GM18858 (cell line): ENCODE measurements around the gene ZBTB9.
"Not testable (repeated sequence)": the region's sequence is repeated elsewhere in the genome, so short reads cannot be mapped to it uniquely, and the experiment has no call there.

Experiments used
- ATAC-seq: cut with Tn5 transposase; IDR thresholded peaks from one replicate; pipeline ENCODE4 v1.9.1; 2021; ENCODE audit not compliant: unreplicated experiment

Gene ZBTB9

DNA sequence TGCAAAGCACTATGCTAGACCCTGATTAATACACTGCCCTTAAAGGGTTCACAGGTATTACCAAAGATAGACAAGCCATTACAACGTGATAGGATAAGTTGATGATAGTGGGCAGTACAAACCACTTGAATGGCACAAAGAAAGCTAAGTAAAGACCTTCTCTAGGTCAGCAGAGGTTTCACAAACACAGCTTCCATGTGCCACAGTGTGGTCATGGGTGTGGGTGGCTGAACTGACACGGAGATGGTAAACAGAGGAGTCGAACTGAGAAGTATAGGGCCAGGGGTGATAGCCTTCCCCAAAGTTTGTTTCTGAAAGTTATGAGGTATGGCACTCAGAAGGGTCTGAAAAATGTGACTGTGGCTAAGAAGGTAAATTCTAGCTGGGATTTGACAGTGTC is 4.3 kb downstream of the ZBTB9 start:
- ATAC-seq: no peak

DNA sequence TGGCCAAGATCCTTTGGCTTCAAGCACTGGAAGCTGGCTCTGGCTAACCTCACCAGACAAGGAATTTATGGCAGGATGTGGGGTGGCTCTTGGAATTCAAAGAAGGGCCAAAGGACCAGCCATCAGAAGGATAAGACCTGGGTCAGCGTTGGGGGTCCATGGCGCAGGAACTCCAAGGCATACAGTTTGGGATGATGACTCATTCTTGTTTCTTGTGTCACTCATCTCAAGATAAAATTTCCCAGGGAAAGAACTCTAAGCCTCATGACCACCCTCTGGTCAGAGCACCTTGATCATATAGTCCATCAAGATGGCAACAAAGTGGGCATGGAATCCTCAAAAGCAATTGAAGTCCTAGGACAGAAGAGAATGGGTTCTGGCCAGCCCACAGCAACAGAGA is 4.8 kb downstream of the ZBTB9 start:
- no peak for ATAC-seq

DNA sequence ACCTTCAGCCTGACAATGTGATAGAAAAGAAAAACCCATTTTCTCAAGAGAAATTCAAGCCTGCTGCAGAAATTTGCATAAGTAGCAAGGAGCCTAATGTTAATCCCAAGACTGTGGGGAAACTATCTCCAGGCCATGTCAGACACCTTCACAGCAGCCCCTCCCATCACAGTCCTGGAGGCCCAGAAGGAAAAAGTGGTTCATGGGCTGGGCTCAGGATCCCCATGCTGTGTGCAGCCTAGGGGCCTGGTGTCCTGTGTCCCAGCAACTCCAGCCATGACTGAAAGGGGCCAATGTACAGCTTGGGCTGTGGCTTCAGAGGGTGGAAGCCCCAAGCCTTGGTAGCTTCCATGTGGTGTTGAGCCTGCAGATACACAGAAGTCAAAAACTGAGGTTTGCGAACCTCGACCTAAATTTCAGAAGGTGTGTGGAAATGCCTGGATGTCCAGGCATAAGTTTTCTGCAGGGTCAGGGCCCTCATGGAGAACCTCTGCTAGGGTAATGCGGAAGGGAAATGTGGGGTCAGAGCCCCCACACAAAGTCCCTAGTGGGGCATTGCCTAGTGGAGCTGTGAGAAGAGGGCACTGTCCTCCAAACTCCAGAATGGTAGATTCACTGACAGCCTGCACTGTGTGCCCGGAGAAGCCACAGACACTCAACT is 11.8 kb downstream of the ZBTB9 start:
- ATAC-seq: no peak

DNA sequence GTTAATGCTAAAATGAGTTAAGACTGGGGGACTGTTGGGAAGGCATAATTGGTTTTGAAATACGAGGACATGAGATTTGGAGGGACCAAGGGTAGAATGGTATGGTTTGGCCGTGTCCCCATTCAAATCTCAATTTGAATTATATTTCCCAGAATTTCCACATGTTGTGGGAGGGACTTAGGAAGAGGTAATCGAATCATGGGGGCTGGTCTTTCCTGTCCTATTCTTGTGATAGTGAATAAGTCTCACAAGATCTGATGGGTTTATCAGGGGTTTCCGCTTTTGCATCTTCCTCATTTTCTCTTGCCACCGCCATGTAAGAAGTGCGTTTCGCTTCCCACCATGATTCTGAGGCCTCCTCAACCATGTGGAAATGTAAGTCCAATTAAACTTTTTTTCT is 12.7 kb downstream of the ZBTB9 start:
- no peak for ATAC-seq

DNA sequence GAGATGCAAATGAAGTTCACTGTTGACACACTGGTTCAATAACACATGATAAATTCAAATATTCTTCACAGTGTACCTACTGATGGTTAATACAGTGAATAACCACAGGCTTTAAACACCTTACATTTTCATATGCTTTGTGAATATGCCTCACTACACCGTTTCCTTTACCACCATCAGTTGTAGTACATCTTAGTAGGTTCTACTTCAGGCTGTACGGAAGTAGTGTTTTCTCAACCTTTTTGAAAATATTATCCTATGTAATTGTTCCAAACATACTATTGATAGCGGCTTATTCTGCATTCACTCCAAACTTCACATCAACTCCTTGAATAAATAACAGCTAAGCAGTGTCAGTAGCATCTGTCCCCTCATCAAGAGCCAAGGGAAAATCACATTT is 15.3 kb downstream of the ZBTB9 start:
- no peak for ATAC-seq

DNA sequence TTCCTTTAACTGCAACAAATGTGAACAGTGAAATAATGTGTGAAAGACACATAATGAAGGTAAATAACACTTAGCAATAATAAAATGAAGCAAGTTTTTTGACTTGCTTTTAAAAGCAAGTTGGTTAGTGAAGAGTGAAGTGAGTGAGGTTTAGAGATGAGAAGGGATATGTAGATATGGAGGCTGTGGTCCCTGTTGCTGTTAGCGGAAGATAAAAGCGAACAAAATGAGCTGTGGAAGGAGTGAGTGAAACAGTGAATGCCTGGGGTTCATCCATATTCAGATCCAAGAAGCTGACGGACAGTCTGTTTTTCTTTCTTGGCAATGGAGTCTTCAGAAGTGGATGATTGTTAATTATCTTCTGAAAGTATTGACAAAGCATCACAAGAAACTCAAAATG is 23.5 kb downstream of the ZBTB9 start:
- ATAC-seq: no peak

DNA sequence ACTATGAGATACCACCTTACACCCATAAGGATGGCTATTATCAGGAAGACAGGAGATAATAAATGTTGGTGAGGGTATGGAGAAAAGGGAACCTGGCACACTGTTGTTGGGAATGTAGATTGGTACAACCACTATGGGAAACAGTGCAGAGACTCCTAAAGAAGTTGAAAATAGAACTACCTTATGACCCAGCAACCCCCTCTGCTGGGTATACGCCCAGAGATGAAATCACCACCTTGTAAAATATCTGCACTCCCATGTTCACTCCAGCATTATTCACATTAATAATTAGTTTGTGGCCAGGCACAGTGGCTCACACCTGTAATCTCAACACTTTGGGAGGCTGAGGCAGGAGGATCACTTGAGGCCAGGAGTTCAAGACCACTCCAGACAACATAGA is 26.8 kb downstream of the ZBTB9 start:
- no peak for ATAC-seq

DNA sequence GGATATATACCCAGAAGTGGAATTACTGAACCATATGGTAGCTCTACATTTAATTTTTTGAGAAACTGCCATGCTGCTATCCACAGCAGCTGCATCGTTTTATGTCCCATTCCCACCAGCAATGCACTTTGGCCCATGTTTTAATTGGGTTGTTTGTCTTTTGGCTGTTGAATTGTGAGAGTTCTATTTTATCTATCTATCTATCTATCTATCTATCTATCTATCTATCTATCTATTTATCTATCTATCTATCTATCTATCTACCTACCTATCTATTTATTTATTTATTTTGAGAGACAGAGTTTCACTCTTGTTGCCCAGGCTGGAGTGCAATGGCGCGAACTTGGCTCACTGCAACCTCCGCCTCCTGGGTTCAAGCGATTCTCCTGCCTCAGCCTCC is 28.2 kb downstream of the ZBTB9 start:
- not testable (repeated sequence) for ATAC-seq

DNA sequence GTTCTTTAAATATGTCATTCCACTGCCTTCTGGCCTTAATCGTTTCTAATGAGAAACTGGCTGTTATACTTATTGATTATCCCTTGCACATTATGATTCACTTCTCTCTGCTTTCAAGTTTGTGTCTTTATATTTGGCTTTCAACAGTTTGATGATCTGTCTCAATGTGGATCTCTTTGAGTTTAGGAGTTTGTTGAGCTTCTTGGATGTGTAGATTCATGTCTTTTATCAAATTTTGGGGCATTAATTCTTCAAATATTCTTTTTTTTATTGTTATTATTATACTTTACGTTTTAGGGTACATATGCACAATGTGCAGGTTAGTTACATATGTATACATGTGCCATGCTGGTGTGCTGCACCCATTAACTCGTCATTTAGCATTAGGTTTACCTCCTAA is 29.3 kb downstream of the ZBTB9 start:
- no peak for ATAC-seq

DNA sequence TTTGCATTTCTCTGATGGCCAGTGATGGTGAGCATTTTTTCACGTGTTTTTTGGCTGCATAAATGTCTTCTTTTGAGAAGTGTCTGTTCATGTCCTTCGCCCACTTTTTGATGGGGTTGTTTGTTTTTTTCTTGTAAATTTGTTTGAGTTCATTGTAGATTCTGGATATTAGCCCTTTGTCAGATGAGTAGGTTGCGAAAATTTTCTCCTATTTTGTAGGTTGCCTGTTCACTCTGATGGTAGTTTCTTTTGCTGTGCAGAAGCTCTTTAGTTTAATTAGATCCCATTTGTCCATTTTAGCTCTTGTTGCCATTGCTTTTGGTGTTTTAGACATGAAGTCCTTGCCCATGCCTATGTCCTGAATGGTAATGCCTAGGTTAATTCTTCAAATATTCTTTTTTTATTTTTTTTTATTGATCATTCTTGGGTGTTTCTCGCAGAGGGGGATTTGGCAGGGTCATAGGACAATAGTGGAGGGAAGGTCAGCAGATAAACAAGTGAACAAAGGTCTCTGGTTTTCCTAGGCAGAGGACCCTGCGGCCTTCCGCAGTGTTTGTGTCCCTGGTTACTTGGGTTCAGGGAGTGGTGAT is 30.4 kb downstream of the ZBTB9 start:
- ATAC-seq: not testable (repeated sequence)

DNA sequence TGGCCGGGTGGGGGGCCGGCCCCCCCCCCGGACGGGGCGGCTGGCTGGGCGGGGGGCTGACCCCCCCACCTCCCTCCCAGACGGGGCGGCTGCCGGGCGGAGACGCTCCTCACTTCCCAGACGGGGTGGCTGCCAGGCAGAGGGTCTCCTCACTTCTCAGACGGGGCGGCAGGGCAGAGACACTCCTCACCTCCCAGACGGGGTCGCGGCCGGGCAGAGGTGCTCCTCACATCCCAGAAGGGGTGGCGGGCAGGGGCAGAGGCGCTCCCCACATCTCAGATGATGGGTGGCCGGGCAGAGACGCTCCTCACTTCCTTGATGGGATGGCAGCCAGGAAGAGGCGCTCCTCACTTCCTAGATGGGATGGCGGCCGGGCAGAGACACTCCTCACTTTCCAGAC is 31.3 kb downstream of the ZBTB9 start:
- ATAC-seq: not testable (repeated sequence)

DNA sequence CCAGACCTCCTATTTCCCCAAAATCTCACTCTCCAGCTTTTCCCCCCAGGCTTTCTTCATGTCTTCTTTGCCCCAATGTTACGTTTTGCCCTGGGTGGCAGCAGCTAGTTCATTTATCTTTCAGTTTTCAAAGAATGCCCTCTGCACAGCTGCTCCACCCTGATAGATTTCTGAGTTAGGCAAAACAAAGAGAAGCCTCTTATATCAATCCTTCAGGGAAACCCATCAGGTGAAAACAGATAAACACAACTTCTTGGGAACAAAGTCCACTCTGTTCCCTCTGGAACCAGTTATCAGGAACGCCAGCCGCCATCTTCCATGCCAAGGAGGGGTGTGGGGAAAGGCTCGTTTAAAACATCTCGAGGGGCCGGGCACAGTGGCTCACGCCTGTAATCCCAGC is 34.0 kb downstream of the ZBTB9 start:
- ATAC-seq: no peak

DNA sequence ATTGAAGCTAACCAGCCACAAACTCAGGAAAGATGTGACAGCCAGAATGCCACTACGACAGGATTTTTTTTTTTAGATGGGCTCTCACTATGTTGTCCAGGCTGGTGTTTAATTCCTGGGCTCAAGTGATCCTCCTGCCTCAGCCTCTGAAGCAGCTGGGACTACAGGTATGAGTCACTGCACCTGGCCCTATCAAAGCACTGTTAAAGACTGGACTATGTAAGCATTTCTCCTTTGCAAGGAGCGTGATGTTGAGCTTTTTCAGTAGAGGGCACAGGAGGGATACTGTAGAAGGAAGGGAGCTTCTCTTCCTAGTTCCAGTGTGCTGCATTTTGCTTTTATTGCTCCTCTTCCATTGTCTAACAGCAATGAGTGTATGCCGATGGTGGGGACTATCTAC is 35.8 kb downstream of the ZBTB9 start:
- no peak for ATAC-seq

DNA sequence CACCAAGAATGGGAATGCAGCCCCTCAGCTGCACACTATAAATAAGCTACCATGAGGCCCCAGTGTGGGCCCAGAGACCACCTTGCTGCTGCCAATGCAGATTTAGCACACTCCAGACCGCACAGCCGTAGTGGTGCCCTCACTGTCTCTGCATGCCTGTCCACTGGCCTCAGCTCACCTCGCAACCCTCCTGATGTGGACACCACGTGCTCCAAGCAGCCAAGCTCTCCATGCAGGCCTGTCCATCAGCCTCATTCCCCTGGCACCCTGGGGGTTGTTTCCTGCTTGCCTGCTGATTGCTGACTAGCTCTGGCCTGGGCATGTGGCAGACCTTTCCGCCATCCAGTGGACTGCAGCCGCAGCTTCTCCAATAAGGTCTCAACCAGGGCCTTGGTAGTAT is 36.2 kb downstream of the ZBTB9 start:
- ATAC-seq: no peak

DNA sequence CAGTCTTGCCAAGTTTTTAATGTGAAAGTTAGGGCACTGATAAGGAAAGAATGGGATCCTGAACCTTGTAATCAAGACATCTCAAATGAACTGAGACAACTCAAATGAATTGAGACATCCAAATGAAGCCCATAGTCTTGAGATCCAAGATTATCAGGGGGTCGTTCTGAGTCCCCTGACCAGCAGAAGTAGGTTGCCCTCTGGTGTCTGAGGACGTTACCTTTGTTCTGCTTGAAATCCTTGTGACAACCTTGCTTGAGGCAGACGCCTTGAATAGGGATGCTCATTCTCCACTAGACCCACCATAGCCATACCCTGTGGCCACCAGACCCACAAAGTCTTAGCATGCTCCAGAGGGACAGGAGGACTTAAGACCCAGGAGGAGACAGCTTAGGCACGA is 37.7 kb downstream of the ZBTB9 start:
- no peak for ATAC-seq

DNA sequence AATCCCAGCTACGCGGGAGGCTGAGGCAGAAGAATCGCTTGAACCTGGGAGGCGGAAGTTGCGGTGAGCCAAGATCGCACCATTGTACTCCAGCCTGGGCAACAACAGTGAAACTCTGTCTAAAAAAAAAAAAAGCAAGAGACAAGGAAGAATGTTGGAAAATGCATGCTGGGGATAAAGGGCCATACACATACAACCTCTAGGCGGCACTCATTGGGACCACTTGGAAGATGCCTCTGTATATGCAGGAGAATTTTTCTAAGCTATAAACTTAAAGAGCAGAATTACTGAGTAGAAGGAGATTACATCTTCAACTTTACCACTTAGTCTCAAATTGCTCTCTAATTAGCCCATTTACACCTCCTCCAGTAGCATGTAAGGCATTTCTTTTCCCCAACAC is 42.8 kb downstream of the ZBTB9 start:
- ATAC-seq: no peak

DNA sequence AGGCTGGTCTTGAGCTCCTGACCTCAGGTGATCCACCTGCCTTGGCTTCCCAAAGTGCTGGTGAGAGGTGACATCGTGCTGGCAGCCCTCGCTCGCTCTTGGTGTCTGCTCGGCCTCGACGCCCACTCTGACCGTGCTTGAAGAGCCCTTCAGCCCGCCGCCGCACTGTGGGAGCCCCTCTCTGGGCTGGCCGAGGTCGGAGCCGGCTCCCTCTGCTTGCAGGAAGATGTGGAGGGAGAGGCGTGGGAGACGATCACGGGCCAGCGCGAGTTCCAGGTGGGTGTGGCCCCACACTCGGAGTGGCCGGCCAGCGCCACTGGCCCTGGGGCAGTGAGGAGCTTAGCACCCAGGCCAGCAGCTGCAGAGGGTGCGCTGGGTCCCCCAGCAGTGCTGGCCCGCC is 48.1 kb downstream of the ZBTB9 start:
- ATAC-seq: no peak

DNA sequence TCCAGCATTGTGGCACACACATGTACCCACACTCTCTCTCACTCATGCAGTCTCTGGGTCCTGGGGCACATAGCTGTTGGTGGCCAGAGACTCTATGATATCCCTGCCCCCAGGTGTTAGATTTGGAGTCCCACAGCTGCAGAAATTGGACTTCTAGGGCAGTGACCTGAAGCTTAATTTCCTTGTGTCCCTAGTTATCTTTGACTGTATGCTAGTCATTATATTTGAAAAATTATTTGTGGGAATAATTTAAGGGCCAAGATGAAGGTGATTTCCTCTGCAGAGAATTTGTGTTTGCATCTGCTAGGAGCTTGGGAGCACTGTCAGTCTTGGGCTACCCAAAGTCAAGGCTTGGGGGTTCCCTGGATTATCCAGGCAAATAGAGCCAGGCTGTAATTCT is 50.1 kb downstream of the ZBTB9 start:
- no peak for ATAC-seq

DNA sequence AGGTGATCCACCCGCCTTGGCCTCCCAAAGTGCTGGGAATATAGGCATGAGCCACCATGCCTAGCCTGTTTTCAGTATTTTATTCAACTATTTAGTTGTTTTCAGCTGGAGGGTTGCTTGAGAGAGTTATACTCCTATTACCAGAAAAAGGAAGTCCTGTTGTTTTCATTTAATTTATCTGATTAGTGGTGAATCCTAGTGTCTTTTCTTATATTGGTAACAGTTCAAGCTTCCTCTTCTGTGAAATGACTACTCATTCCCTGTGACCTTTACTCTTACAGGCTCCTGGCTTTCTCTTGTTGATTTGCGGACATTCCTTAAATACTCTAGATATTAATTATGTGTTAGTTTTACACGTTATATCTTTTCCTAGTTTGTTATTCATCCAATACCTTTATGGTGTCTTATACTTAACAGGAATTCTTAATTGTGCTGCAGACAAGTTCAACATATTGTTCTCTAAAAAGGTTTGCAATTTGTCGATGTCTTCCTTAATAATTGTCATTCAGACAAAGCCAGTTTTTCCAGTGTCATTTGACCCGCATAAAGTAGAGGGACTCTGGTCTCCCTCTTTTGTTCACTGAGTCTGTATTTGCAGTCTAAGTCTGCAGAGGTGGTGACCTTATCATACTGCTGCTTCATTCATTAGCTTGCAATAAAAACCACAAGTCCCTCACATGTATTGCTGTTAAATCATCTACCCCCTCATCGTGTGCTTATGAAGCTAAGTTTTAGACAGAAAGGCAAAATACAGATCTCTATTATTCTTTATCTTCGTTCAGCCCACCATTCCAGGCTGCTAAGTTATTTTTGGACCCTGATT is 51.4 kb downstream of the ZBTB9 start:
- no peak for ATAC-seq
